Measurements from ENCODE around the gene ABHD6. TPM values are rescaled to one million over a fixed set of nuclear protein-coding genes. Genes with fewer than 3 reads are reported as not detected.

Gene ABHD6
- total RNA-seq, 1 donor from 2014 or later: 48.7 TPM

DNA sequence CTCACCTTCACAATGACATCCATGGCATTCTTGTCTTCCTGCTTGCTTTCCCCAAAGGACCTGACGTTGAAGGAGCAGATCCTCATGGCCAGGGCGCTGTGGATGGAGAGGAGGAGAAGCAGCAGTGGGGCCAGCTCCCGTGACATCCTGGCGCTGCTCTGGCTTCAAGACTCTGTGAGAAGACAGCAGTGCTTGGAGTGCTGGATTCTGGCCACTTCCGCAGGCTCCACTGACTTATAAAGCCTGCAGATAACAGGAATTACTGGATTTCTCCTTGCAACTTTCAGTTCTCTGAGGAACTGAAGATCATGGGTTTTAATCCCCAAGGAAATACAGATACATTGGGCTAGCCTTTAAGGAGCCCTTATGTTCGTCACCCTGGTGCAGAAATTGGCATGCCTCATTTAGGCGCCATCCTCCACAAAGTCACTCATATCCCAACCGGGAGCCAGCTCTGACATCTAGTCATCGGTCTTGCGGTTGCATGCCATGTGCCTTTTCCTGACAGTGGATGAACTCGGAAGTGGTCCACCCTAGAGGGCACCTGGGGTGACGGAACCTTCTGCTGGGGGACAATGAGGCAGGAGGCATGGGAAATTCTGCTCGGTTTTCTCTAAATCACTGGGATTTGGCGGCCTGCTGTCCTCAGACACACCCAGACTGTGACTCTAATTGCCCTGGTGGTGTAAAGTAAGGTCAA lies 26.7 kb upstream of the ABHD6 start, which contains the start of gene DNASE1L3:
DNASE1L3 (minus strand) TSS at position 212 of the 700 bp plus-strand sequence; CDS start at position 146, 66 bp downstream.
- Mint-ChIP-seq H3K27ac (peak within 1 kb of the TSS; percentile 59), H3K36me3 (ENCODE audit: low read depth) (no peaks in the 10 kb centered on the region), H3K4me3 (no peak within 1 kb of the TSS), H3K27me3 (no peaks in the 10 kb centered on the region), H3K4me1 (peaks cover 53% of the 10 kb centered on the region), H3K9me3 (no peaks in the 10 kb centered on the region)
- DNase-seq (no peak), ATAC-seq (ENCODE audit: low read depth) (no peak)
- POLR2A ChIA-PET: interaction anchor here (1.1 to 9.1 kb wide), 2 partner anchors 9 to 14 kb away, joined by 5 to 286 read pairs; no protein-coding TSS in a partner anchor
- intact Hi-C loops (cut with micrococcal nuclease): no loop called here
- CTCF ChIA-PET: interaction anchor here (2.0 kb wide), 1 partner anchor 23 kb away, joined by 5 read pairs; no protein-coding TSS in a partner anchor
- TF ChIP-seq, protein P1, sequence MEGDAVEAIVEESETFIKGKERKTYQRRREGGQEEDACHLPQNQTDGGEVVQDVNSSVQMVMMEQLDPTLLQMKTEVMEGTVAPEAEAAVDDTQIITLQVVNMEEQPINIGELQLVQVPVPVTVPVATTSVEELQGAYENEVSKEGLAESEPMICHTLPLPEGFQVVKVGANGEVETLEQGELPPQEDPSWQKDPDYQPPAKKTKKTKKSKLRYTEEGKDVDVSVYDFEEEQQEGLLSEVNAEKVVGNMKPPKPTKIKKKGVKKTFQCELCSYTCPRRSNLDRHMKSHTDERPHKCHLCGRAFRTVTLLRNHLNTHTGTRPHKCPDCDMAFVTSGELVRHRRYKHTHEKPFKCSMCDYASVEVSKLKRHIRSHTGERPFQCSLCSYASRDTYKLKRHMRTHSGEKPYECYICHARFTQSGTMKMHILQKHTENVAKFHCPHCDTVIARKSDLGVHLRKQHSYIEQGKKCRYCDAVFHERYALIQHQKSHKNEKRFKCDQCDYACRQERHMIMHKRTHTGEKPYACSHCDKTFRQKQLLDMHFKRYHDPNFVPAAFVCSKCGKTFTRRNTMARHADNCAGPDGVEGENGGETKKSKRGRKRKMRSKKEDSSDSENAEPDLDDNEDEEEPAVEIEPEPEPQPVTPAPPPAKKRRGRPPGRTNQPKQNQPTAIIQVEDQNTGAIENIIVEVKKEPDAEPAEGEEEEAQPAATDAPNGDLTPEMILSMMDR (IDR thresholded peaks at IDR 0.05): no peak

DNA sequence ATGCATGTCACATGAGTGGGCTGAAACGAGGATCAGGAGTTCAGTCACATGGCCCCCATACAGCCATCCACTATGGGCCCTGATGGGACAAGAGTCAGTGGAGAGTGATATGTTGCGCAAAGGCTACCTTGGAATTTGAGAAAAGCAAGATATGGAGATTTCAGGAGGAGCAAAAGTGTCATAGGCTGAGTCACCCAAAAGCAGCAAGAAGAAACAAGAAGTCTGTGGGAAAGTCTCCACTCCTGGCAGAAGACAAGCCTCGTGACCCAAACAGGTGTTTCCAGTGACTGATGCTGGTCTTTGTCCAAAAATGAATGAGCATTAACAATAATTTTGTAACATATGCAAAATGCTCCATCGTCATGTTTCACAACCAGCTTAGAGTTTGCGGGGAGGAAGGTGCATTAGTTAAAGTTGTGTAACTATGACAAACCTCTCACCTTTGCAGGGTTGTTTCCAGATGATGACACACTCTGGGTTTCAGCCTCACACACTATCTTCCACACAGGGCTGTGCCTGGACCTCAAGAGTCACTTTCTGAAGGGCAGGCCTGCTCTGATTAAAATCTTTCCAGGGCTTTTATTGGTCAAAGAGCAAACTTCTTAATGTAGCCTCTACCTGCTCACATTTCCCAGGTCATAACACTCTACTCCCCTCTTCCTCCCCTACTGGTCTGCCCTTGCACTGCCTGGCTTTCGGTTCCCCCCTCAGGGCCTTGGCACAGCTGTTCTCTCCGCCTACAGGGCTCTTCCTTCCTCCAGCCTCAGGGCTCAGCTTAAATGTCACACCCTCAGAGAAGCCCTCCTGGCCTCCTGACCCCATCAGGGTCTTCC lies 22.9 kb upstream of the ABHD6 start:
- TF ChIP-seq, protein P1 (IDR thresholded peaks at IDR 0.05): no peak
- no peaks in the 10 kb centered on the region for H3K9me3 Mint-ChIP-seq
- intact Hi-C loops (cut with micrococcal nuclease): loop anchor here (1.0 to 2.0 kb wide), 2 partner anchors 11 to 92 kb away; partner anchors contain the start of genes HTD2 and RPP14
- POLR2A ChIA-PET: interaction anchor here (0.5 to 9.1 kb wide), 14 partner anchors 9 to 1056 kb away, joined by 3 to 286 read pairs (median 5); partner anchors contain the start of genes HTD2 and RPP14
- no peaks in the 10 kb centered on the region for H3K36me3 Mint-ChIP-seq (ENCODE audit: low read depth)
- CTCF ChIA-PET: interaction anchor here (0.7 to 3.0 kb wide), 14 partner anchors 9 to 91 kb away, joined by 3 to 34 read pairs (median 6); partner anchors contain the start of genes HTD2 and RPP14
- DNase-seq (peak; percentile 51), ATAC-seq (ENCODE audit: low read depth) (peak; percentile 86)
- peaks cover 72% of the 10 kb centered on the region for H3K4me1 Mint-ChIP-seq
- peak overlapping the region; percentile 68 for H3K4me3 Mint-ChIP-seq
- H3K27me3 Mint-ChIP-seq: no peaks in the 10 kb centered on the region
- peak overlapping the region; percentile 96 for H3K27ac Mint-ChIP-seq

DNA sequence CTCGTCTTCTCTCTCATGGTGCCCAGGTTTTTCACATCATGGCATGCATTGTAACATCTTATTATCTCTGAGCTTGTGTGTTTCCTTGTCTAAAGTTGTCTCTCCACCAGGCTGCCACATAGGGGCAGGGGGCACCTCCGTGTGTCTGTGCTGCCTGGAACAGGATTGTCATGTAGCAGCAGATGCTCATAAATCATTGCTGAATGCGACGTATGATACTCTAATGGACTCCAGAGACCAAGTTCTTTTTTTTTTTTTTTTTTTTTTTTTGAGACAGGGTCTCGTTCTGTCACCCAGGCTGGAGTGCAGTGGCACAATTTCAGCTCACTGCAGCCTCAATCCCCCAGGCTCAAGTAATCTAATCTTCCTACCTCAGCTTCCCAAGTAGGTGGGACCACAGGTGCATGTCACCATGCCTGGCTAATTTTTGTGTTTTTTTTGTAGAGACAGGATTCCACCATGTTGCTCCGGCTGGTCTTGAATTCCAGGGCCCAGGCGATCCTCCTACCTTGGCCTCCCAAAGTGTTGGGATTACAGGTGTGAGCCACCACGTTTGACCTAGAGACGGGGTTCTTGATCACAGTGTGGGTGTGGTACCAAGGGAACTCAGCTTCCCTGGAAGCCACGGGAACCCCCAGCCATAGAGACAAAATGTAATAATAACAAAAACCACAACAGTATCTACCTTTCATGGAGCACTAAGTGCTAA lies 22.1 kb upstream of the ABHD6 start:
- Mint-ChIP-seq H3K4me1 (peaks cover 64% of the 10 kb centered on the region), H3K9me3 (no peaks in the 10 kb centered on the region), H3K27me3 (no peaks in the 10 kb centered on the region), H3K36me3 (ENCODE audit: low read depth) (no peaks in the 10 kb centered on the region), H3K4me3 (peak overlapping the region; percentile 68), H3K27ac (peak overlapping the region; percentile 96)
- POLR2A ChIA-PET: interaction anchor here (0.6 to 9.1 kb wide), 12 partner anchors 9 to 218 kb away, joined by 3 to 286 read pairs (median 7); partner anchors contain the start of genes HTD2 and RPP14
- TF ChIP-seq, protein P1 (IDR thresholded peaks at IDR 0.05): no peak
- ATAC-seq (ENCODE audit: low read depth) (peak; percentile 8), DNase-seq (no peak)
- intact Hi-C loops (cut with micrococcal nuclease): loop anchor here (2.0 kb wide), 1 partner anchor 91 kb away; the partner anchor contains the start of genes HTD2 and RPP14
- CTCF ChIA-PET: interaction anchor here (0.7 to 3.0 kb wide), 14 partner anchors 8 to 90 kb away, joined by 3 to 34 read pairs (median 6); partner anchors contain the start of genes HTD2 and RPP14

DNA sequence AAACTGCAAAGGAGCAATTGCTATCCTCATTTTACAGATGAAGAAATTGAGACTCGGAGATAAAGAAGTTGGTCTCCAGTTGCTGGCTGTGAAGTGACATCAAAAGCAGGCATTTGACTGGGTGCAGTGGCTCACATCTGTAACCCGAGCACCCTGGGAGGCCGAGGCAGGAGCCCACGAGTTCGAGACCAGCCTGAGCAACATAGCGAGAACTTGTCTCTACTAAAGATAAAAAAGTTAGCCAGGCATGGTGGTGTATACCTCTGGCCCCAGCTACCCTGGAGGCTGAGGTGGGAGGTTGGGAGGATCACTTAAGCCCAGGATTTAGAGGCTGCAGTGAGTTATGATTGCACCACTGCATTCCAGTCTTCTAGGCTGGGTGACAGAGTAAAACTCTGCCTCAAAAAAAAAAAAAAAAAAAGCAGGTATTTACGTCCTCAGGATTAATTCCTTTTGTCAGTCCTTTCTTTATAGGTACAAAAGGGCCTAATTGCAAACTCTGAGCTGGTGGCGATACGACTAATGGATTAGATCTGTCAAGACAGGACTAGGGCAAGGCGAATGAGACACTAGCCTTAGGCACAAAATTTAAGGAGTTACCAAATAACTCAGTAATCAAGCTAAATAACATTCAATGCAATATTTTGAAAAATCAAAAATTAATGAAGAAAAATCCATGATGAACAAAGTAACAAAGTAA lies 20.9 kb upstream of the ABHD6 start:
- POLR2A ChIA-PET: interaction anchor here (0.6 to 9.1 kb wide), 10 partner anchors 14 to 166 kb away, joined by 3 to 286 read pairs (median 7); no protein-coding TSS in a partner anchor

More for the DNA sequence above, 20.9 kb upstream of the ABHD6 start:
- Mint-ChIP-seq H3K27ac (peak overlapping the region; percentile 96), H3K4me3 (no peak overlapping the region), H3K9me3 (no peaks in the 10 kb centered on the region), H3K27me3 (no peaks in the 10 kb centered on the region), H3K4me1 (peaks cover 58% of the 10 kb centered on the region), H3K36me3 (ENCODE audit: low read depth) (no peaks in the 10 kb centered on the region)
- ATAC-seq (ENCODE audit: low read depth): no peak
- intact Hi-C loops (cut with micrococcal nuclease): loop anchor here (1.0 kb wide), 6 partner anchors 16 to 84 kb away; partner anchors contain the start of gene ABHD6
- TF ChIP-seq, protein P1 (IDR thresholded peaks at IDR 0.05): no peak
- DNase-seq: no peak
- CTCF ChIA-PET: interaction anchor here (0.6 to 4.7 kb wide), 17 partner anchors 9 to 319 kb away, joined by 3 to 116 read pairs (median 9); partner anchors contain the start of genes ABHD6, HTD2 and RPP14
